HepG2 (cell line): ENCODE data around the gene DMGDH. TPM values are rescaled to one million over a fixed set of nuclear protein-coding genes. Genes with fewer than 3 reads are reported as not detected.

ENCODE experiments used
- CC2D1A ChIP-seq: sonication (generic); formaldehyde crosslinking; IDR thresholded peaks from 2 replicates; pipeline ENCODE4 v1.8.1; 2023; ENCODE audit warnings: mild to moderate bottlenecking, missing genetic modification reagents
- DNMT1 ChIP-seq: sonication (generic); formaldehyde crosslinking; IDR thresholded peaks from 2 replicates; pipeline ENCODE4 v1.5.1; 2020; ENCODE audit warnings: mild to moderate bottlenecking, missing genetic modification reagents
- EED ChIP-seq: sonication (generic); formaldehyde crosslinking; IDR thresholded peaks from 2 replicates; pipeline ENCODE4 v1.5.0; 2020; ENCODE audit warnings: mild to moderate bottlenecking, missing genetic modification reagents
- HES4 ChIP-seq: sonication (generic); formaldehyde crosslinking; IDR thresholded peaks from 2 replicates; pipeline ENCODE4 v1.9.0; 2021; ENCODE audit warnings: mild to moderate bottlenecking, missing genetic modification reagents, borderline replicate concordance
- HHEX ChIP-seq: IDR thresholded peaks from 2 replicates; pipeline ENCODE4 v1.6.1; 2016; ENCODE audit warnings: control low read depth
- NFYC ChIP-seq: IDR thresholded peaks from 2 replicates; pipeline ENCODE4 v1.6.1; 2016; ENCODE audit warnings: missing genetic modification reagents, missing compliant biosample characterization
- SIX1 ChIP-seq: sonication (generic); formaldehyde crosslinking; IDR thresholded peaks from 2 replicates; pipeline ENCODE4 v1.4.0; 2020; ENCODE audit warnings: missing genetic modification reagents, borderline replicate concordance
- SMC3 ChIP-seq: IDR thresholded peaks from 2 replicates; pipeline ENCODE4 v1.6.1; 2011; ENCODE audit warnings: low read length, improper control_type of control experiment
- ZNF101 ChIP-seq: sonication (generic); formaldehyde crosslinking; IDR thresholded peaks from 2 replicates; pipeline ENCODE4 v1.4.0; 2020; ENCODE audit warnings: mild to moderate bottlenecking, low read depth, missing genetic modification reagents, borderline replicate concordance
- ZNF232 ChIP-seq: sonication (generic); formaldehyde crosslinking; IDR thresholded peaks from 2 replicates; pipeline ENCODE4 v1.4.0; 2020; ENCODE audit warnings: missing genetic modification reagents, borderline replicate concordance
- ZNF282 ChIP-seq: fragments of 450-650 bp; IDR thresholded peaks from 2 replicates; pipeline ENCODE4 v1.6.1; 2018; ENCODE audit not compliant: partially characterized antibody
- ZNF33A ChIP-seq: sonication (generic); formaldehyde crosslinking; IDR thresholded peaks from 2 replicates; pipeline ENCODE4 v1.5.1; 2020; ENCODE audit warnings: missing genetic modification reagents, mild to moderate bottlenecking, moderate library complexity, borderline replicate concordance
- ZNF34 ChIP-seq: sonication (generic); formaldehyde crosslinking; IDR thresholded peaks from 2 replicates; pipeline ENCODE4 v1.4.0; 2020; ENCODE audit warnings: mild to moderate bottlenecking, missing genetic modification reagents, borderline replicate concordance
- ZNF577 ChIP-seq: sonication (generic); formaldehyde crosslinking; IDR thresholded peaks from 2 replicates; pipeline ENCODE4 v1.4.0; 2020; ENCODE audit warnings: mild to moderate bottlenecking, low read depth, missing genetic modification reagents, borderline replicate concordance
- polyA plus RNA-seq, 8 experiments: library from polyadenylated mRNA; depleted of rRNA in 3 of 8; stranded (reverse) in 7 of 8; unstranded in 1 of 8; fragments of >200 nt; fragmentation: Illumina TruSeq in 4 of 8; extraction: Trizol in 4 of 8; gene quantifications; 2 replicates each; pipeline versions ENCODE4 v1.2.1 to v1.2.3, GENCODE V29; 2011 to 2016; ENCODE audit warnings: low read depth in 4 of 8, missing spikeins in 1 of 8, mixed read lengths in 1 of 8; ENCODE audit not compliant: insufficient read depth in 1 of 8
- total RNA-seq, 5 experiments: library from RNA; depleted of rRNA; stranded (reverse); fragments of >200 nt; fragmentation: Illumina TruSeq; extraction: Trizol; gene quantifications; 2 replicates each; pipeline ENCODE4 v1.2.3, GENCODE V29; 2016; ENCODE audit warnings: low read depth in 1 of 5
- TF ChIP-seq, protein P1 (sequence below): sonication (generic); formaldehyde crosslinking; IDR thresholded peaks from 2 replicates; pipeline ENCODE4 v1.4.0; 2020; ENCODE audit warnings: missing genetic modification reagents
- TF ChIP-seq, protein P2 (sequence below): sonication (generic); formaldehyde crosslinking; IDR thresholded peaks from 2 replicates; pipeline ENCODE4 v1.5.0; 2020; ENCODE audit warnings: mild to moderate bottlenecking, missing genetic modification reagents, moderate library complexity
- TF ChIP-seq, protein P3 (sequence below): sonication (generic); formaldehyde crosslinking; IDR thresholded peaks from 2 replicates; pipeline ENCODE4 v1.9.0; 2022; ENCODE audit warnings: missing genetic modification reagents, mild to moderate bottlenecking, borderline replicate concordance
- TF ChIP-seq, protein P4 (sequence below): sonication (generic); formaldehyde crosslinking; IDR thresholded peaks from 2 replicates; pipeline ENCODE4 v1.5.1; 2020; ENCODE audit warnings: mild to moderate bottlenecking, missing genetic modification reagents, borderline replicate concordance
- TF ChIP-seq, protein P5 (sequence below): sonication (generic); formaldehyde crosslinking; IDR thresholded peaks from 2 replicates; pipeline ENCODE4 v1.5.1; 2020; ENCODE audit warnings: missing genetic modification reagents, mild to moderate bottlenecking, borderline replicate concordance

The DMGDH gene
- total and polyA plus RNA-seq, 2 of the 13 experiments (the other 11 are each of a cell fraction or from before 2014, with no cell fraction given), result 3.6 to 7.9 TPM

DNA sequence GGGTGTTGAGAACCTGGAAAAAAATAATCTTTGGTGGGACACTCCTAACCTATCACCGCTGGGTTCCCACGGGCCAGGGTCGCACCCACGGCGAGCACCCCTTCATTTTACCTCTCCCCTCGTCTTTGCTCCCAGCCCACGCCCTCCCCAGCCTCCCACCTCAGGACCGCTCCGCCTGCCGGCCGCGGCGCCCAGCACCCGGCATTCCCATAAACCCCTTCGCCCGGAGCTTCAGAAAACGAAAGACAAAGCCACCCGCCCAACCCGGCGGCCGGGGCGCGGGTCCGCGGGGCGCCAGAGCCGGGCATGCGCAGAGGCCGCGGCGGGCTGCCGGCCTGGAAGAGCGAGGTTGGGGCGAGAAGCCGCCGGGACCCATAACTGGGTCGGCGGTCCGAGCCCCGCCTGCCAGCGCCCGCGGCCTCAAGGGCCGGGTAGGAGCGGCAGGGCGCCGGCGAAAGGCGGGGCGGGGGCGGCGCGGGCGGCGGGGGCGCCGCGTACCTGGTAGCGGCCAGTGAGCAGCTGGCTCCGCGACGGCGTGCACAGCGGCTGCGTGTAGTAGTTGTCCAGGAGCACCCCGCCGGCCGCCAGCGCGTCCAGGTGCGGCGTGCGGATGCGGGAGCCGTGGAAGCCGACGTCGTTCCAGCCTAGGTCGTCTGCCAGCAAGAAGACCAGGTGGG is 84.9 kb downstream of the DMGDH start (continued):
- TF ChIP-seq, protein P1, sequence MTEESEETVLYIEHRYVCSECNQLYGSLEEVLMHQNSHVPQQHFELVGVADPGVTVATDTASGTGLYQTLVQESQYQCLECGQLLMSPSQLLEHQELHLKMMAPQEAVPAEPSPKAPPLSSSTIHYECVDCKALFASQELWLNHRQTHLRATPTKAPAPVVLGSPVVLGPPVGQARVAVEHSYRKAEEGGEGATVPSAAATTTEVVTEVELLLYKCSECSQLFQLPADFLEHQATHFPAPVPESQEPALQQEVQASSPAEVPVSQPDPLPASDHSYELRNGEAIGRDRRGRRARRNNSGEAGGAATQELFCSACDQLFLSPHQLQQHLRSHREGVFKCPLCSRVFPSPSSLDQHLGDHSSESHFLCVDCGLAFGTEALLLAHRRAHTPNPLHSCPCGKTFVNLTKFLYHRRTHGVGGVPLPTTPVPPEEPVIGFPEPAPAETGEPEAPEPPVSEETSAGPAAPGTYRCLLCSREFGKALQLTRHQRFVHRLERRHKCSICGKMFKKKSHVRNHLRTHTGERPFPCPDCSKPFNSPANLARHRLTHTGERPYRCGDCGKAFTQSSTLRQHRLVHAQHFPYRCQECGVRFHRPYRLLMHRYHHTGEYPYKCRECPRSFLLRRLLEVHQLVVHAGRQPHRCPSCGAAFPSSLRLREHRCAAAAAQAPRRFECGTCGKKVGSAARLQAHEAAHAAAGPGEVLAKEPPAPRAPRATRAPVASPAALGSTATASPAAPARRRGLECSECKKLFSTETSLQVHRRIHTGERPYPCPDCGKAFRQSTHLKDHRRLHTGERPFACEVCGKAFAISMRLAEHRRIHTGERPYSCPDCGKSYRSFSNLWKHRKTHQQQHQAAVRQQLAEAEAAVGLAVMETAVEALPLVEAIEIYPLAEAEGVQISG (CRISPR knock-in tag), result peak; percentile 49
- TF ChIP-seq, protein P2, sequence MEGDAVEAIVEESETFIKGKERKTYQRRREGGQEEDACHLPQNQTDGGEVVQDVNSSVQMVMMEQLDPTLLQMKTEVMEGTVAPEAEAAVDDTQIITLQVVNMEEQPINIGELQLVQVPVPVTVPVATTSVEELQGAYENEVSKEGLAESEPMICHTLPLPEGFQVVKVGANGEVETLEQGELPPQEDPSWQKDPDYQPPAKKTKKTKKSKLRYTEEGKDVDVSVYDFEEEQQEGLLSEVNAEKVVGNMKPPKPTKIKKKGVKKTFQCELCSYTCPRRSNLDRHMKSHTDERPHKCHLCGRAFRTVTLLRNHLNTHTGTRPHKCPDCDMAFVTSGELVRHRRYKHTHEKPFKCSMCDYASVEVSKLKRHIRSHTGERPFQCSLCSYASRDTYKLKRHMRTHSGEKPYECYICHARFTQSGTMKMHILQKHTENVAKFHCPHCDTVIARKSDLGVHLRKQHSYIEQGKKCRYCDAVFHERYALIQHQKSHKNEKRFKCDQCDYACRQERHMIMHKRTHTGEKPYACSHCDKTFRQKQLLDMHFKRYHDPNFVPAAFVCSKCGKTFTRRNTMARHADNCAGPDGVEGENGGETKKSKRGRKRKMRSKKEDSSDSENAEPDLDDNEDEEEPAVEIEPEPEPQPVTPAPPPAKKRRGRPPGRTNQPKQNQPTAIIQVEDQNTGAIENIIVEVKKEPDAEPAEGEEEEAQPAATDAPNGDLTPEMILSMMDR (CRISPR knock-in tag), result peak; percentile 40
- TF ChIP-seq, protein P3, sequence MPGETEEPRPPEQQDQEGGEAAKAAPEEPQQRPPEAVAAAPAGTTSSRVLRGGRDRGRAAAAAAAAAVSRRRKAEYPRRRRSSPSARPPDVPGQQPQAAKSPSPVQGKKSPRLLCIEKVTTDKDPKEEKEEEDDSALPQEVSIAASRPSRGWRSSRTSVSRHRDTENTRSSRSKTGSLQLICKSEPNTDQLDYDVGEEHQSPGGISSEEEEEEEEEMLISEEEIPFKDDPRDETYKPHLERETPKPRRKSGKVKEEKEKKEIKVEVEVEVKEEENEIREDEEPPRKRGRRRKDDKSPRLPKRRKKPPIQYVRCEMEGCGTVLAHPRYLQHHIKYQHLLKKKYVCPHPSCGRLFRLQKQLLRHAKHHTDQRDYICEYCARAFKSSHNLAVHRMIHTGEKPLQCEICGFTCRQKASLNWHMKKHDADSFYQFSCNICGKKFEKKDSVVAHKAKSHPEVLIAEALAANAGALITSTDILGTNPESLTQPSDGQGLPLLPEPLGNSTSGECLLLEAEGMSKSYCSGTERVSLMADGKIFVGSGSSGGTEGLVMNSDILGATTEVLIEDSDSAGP (CRISPR knock-in tag), result peak; percentile 30; the same call in 1 of the 2 replicates
- TF ChIP-seq ZNF33A, result no peak
- no peak for TF ChIP-seq EED
- no peak for TF ChIP-seq ZNF577
- TF ChIP-seq SMC3, result no peak
- TF ChIP-seq ZNF101 (CRISPR knock-in tag), result no peak
- TF ChIP-seq ZNF232 (CRISPR knock-in tag), result no peak
- TF ChIP-seq HES4 (CRISPR knock-in tag), result no peak
- TF ChIP-seq, protein P4, sequence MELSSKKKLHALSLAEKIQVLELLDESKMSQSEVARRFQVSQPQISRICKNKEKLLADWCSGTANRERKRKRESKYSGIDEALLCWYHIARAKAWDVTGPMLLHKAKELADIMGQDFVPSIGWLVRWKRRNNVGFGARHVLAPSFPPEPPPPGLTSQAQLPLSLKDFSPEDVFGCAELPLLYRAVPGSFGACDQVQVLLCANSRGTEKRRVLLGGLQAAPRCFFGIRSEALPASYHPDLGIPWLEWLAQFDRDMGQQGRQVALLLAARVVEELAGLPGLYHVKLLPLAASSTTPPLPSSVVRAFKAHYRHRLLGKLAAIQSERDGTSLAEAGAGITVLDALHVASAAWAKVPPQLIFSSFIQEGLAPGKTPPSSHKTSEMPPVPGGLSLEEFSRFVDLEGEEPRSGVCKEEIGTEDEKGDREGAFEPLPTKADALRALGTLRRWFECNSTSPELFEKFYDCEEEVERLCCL (CRISPR knock-in tag), result no peak
- no peak for TF ChIP-seq HHEX (CRISPR knock-in tag)
- TF ChIP-seq NFYC, result no peak
- no peak for TF ChIP-seq SIX1 (CRISPR knock-in tag)
- no peak for TF ChIP-seq ZNF282
- no peak for TF ChIP-seq CC2D1A (CRISPR knock-in tag)
- TF ChIP-seq, protein P5, sequence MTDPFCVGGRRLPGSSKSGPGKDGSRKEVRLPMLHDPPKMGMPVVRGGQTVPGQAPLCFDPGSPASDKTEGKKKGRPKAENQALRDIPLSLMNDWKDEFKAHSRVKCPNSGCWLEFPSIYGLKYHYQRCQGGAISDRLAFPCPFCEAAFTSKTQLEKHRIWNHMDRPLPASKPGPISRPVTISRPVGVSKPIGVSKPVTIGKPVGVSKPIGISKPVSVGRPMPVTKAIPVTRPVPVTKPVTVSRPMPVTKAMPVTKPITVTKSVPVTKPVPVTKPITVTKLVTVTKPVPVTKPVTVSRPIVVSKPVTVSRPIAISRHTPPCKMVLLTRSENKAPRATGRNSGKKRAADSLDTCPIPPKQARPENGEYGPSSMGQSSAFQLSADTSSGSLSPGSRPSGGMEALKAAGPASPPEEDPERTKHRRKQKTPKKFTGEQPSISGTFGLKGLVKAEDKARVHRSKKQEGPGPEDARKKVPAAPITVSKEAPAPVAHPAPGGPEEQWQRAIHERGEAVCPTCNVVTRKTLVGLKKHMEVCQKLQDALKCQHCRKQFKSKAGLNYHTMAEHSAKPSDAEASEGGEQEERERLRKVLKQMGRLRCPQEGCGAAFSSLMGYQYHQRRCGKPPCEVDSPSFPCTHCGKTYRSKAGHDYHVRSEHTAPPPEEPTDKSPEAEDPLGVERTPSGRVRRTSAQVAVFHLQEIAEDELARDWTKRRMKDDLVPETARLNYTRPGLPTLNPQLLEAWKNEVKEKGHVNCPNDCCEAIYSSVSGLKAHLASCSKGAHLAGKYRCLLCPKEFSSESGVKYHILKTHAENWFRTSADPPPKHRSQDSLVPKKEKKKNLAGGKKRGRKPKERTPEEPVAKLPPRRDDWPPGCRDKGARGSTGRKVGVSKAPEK (CRISPR knock-in tag), result no peak
- no peak for TF ChIP-seq DNMT1 (CRISPR knock-in tag)
- no peak for TF ChIP-seq ZNF34 (CRISPR knock-in tag)
